Suppressor macrophage treated with lipopolysaccharide for 1 hour (primary cell): ENCODE data around the gene DAZ3.
"Not testable (repeated sequence)": the region's sequence is repeated elsewhere in the genome, so short reads cannot be mapped to it uniquely, and the experiment has no call there.

Experiments used
- DNase-seq, 3 donors: peaks; one replicate each; pipeline ENCODE4 v3.0.0-alpha.2; 2020 to 2022

Gene DAZ3, protein sequence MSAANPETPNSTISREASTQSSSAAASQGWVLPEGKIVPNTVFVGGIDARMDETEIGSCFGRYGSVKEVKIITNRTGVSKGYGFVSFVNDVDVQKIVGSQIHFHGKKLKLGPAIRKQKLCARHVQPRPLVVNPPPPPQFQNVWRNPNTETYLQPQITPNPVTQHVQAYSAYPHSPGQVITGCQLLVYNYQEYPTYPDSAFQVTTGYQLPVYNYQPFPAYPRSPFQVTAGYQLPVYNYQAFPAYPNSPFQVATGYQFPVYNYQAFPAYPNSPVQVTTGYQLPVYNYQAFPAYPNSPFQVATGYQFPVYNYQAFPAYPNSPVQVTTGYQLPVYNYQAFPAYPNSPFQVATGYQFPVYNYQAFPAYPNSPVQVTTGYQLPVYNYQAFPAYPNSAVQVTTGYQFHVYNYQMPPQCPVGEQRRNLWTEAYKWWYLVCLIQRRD

GRCh38 chrY:24813293-24813692 lies at the start of gene DAZ3:
Gene DAZ3 (minus strand): TSS chrY:24813393. CDS start chrY:24813185, 208 bp downstream.
- DNase-seq: not testable (repeated sequence)

GRCh38 chrY:24833619-24834018 lies 20.4 kb upstream of the DAZ3 start, which contains the start of gene DAZ4:
Gene DAZ4 (plus strand): TSS chrY:24833919. CDS start chrY:24834127, 208 bp downstream.
- DNase-seq: not testable (repeated sequence)

DNA sequence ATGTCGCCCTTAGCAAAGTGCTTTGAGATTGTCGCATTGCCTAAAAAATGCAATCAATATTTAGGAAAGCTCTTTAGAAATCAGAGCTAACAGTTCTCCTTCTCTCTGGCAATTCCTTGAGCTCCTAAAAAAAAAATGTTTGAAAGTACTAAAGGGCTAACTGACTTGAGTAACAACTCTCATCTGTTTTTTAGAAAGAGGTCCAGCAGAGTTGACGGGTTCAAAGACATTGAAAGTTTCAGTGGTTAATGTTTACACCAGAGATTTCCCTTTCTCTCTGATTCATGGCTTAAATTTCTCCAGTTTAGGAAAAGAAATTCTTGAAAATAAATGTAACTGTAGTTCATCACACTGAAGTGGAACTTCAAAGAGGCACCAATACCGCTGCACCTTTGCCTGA lies 11.9 kb upstream of the DAZ3 start:
- DNase-seq: not testable (repeated sequence)

DNA sequence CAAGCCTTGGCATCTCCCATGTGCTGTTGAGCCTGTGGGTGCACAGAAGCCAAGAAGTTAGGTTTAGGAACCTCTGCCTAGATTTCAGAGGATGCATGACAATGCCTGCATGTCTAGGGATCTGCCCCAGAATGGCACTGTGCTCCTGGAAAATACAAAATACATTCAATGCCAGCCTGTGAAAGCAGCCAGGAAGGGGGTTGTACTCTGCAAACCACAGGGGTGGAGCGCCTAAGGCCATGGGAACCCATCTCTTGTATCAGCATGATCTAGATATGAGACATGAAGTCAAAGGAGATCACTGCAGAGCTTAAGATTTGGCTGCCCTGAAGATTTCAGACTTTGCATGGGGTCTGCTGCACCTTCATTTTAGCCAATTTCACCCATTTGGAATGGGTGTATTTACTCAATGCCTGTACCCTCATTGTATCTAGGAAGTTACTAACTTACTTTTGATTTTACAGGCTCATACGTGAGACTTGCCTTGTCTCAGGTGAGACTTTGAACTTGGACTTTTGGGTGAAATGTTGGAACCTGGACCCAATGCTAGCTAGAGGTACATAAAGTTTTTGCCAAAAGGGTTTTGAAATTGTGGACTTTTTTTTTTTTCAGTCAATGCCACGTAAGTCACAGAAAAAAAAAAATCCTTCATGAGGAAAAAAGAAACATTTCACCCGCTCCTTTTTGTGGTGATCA lies 11.1 kb upstream of the DAZ3 start:
- not testable (repeated sequence) for DNase-seq

DNA sequence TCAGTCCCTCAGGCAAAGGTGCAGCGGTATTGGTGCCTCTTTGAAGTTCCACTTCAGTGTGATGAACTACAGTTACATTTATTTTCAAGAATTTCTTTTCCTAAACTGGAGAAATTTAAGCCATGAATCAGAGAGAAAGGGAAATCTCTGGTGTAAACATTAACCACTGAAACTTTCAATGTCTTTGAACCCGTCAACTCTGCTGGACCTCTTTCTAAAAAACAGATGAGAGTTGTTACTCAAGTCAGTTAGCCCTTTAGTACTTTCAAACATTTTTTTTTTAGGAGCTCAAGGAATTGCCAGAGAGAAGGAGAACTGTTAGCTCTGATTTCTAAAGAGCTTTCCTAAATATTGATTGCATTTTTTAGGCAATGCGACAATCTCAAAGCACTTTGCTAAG lies 8.6 kb upstream of the DAZ3 start:
- not testable (repeated sequence) for DNase-seq
